Ovary (tissue), 3 donors: ENCODE results near the gene CLNK.

ENCODE experiments used
- CTCF ChIP-seq, 3 donors: fragments of 450-650 bp in 2 of 3; fragments of 200-600 bp in 1 of 3; IDR thresholded peaks; one replicate each; pipeline versions ENCODE4 v1.5.1 to v1.8.0; 2016 to 2022; ENCODE audit warnings: antibody characterized with exemption in 3 of 3, mild to moderate bottlenecking in 1 of 3
- POLR2A ChIP-seq: fragments of 450-650 bp; IDR thresholded peaks from one replicate; pipeline ENCODE4 v1.6.1; 2017; ENCODE audit warnings: antibody characterized with exemption, mild to moderate bottlenecking, moderate library complexity
- donor health status: DM: no; HTN: no; CAD: no.

GRCh38 chr4:10661047-10661446 is 23.5 kb downstream of the CLNK start:
- no peak for TF ChIP-seq CTCF (IDR thresholded peaks at IDR 0.05)
- no peak for TF ChIP-seq POLR2A
